Stimulated activated CD4-positive, alpha-beta T cell treated with anti-CD3 and anti-CD28 coated beads, Interleukin-1b, Interleukin-23, amount 100 ng/mL, for 48 hours (primary cell): Measurements from ENCODE around the gene GRN.
"Not testable (repeated sequence)": the region's sequence is repeated elsewhere in the genome, so short reads cannot be mapped to it uniquely, and the experiment has no call there.

ENCODE experiments used
- DNase-seq: peaks from one replicate; pipeline ENCODE4 v3.0.0-alpha.2; 2020

GRN gene

DNA sequence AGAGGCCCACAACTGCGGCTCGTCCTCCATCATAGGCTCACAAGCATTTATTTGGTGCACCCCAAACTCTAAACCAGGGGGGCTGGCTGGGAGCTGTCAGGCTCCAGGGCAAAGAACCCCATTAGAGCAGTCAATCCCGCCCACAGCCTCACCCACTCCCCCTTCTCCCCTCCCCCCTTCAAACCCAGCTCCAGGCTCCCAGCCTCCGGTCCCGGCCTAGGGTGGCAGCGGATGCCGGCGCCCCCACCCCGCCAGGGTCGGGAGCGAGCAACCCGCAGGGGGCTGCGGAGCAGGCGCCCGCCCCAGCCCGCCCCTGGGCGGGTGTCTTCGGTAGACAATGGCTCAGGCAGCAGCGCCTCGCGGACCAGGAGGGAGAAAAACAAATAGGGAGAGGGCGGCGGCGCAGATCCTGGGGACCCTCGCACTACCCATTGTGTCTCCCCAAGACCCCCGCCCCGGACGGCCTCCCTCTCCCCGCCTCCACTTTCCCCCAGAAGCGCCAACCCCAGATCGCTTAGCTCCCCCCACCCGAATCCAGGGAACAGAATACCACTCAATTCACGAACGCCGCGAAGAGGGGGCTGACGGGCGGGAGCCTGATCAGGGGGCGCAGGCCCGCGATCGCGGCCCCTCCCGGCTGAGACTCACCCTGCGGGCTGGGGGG, 18.0 kb downstream of the GRN start:
- DNase-seq, result no peak

DNA sequence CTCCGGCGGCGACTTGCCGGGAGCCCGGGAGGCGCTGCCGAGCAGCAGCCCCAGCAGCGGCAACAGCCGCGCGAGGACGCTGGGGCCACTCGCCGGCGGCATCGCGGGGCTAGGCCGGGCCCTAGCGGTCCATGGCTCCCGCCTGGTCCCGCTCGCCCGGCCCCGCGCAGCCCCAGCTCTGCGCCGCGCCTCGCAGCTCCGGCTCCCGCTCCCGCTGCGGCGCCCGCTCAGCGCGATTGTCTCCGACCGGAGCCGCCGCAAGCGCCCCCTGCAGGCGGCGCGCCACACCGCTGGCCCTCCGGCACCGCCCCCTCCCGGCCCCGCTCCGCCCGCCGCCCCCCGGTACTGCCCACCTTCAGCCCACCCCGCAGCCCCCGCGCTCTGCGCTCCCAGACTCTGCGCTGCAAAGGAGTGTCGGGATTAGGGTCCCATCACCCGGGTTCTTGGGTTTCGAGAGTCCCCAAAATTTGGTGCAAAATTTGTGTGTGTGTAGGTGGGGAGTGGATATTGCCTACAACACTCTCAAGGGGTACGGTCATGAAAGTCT, 18.6 kb downstream of the GRN start, which contains the start of gene FAM171A2:
FAM171A2 (minus strand) TSS at position 241 of the 547 bp plus-strand sequence; CDS start at position 102, 139 bp downstream.
- DNase-seq, result peak; percentile 49

- not testable (repeated sequence) for DNase-seq
Measured at GRCh38 chr17:44365051-44365450, 19.9 kb downstream of the GRN start.

GRCh38 chr17:44367231-44367979, 22.3 kb downstream of the GRN start:
- DNase-seq, result no peak

DNA sequence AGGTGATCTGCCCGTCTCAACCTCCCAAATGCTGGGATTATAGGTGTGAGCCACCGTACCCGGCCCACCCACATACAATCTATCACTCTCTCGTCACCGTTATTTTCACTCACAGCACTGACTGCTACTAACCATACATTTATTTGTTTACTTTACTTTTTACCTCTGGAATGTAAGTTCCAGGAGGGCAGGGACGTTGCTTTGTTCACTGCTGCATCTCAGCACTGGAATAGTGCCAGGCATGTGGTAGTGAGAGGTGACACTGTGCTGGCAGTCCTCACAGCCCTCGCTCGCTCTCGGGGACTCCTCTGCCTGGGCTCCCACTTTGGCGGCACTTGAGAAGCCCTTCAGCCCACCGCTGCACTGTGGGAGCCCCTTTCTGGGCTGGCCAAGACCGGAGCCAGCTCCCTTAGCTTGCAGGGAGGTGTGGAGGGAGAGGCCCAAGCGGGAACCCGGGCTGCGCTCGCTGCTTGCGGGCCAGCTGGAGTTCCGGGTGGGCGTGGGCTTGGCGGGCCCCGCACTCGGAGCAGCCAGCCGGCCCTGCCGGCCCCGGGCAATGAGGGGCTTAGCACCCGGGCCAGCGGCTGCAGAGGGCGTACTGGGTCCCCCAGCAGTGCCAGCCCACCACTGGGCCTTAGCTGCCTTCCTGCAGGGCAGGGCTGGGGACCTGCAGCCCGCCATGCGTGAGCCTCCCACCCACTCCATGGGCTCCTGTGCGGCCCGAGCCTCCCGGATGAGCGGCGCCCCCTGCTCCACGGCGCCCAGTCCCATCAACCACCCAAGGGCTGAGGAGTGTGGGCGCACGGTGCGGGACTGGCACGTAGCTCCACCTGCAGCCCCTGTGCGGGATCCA, 23.5 kb downstream of the GRN start:
- not testable (repeated sequence) for DNase-seq

DNA sequence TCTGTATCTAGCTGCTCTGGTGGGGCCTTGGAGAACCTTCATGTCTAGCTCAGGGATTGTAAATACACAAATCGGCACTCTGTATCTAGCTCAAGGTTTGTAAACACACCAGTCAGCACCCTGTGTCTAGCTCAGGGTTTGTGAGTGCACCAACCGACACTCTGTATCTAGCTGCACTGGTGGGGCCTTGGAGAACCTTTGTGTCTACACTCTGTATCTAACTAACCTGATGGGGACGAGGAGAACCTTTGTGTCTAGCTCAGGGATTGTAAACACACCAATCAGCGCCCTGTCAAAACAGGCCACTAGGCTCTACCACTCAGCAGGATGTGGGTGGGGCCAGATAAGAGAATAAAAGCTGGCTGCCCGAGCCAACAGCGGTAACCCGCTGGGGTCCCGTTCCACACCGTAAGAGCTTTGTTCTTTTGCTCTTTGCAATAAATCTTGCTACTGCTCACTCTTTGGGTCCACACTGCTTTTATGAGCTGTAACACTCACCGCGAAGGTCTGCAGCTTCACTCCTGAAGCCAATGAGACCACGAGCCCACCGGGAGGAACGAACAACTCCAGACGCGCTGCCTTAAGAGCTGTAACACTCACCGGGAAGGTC, 24.4 kb downstream of the GRN start:
- not testable (repeated sequence) for DNase-seq

- DNase-seq, result no peak
Measured at GRCh38 chr17:44372036-44372435, 26.9 kb downstream of the GRN start.

GRCh38 chr17:44374306-44375195, 29.4 kb downstream of the GRN start:
- no peak for DNase-seq

GRCh38 chr17:44375196-44376017, 30.3 kb downstream of the GRN start:
- DNase-seq, result no peak

DNA sequence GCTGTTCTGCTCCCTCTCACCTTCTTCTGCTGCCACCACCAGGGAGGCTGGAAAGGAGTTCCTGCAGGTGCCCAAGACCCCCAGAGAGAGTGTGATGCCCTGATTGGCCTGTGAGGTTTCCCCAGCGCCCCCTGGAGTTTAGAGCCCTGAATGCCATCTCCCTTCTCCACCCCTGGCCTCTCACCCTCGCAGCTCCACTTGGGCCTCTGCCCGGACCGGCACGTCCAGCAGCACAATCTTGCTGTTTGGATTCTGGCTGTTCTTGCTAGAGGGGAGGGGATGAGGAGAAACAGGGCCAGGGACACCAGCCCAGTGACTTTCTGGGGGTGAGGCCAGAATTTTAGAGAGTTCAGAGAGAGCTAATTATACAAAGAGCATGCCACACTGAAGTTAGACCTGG, 31.0 kb downstream of the GRN start:
- DNase-seq, result no peak

DNA sequence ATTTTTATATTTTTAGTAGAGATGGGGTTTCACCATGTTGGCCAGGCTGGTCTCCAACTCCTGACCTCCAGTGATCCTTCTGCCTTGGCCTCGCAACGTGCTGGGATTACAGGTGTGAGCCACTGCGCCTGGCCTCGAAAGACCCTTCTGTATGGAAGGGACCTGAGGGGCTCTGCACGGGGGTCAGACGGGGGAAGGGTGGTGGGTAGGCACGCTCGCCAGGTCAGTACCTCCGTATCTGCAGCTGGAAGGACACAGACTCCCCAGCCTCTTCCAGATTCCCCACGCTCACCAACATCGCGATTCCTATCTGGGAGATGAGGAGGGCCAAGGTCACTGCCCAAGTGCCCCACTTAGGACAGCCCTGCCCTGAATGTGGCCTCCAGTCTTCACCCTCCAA, 31.7 kb downstream of the GRN start:
- DNase-seq, result no peak

GRCh38 chr17:44378171-44378705, 33.1 kb downstream of the GRN start:
- no peak for DNase-seq

DNA sequence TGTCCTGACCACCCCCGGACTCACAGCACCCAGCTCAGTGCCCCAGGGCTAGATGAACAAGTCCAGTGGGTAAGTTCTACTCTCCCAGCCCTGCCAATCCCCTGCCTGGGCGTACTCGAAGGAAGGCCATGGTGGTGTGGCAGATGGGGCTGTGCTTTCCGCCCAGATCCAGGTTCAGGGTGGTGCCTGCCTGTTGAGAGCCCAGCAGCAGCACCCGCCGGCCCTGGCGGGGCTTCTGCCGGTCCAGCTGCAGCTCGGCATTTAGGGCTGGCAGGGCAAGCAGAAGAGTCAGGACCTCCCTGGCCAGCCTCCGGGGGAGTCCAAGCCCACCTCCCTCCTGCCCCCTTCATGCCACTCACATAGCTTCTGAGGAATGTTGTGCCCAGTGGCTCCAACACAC, 34.8 kb downstream of the GRN start:
- DNase-seq, result no peak

GRCh38 chr17:44380767-44381166, 35.7 kb downstream of the GRN start:
- DNase-seq, result no peak

- DNase-seq, result no peak
Measured at GRCh38 chr17:44381810-44382305, 36.8 kb downstream of the GRN start.

- DNase-seq, result no peak
Measured at GRCh38 chr17:44382917-44383316, 37.8 kb downstream of the GRN start.

DNA sequence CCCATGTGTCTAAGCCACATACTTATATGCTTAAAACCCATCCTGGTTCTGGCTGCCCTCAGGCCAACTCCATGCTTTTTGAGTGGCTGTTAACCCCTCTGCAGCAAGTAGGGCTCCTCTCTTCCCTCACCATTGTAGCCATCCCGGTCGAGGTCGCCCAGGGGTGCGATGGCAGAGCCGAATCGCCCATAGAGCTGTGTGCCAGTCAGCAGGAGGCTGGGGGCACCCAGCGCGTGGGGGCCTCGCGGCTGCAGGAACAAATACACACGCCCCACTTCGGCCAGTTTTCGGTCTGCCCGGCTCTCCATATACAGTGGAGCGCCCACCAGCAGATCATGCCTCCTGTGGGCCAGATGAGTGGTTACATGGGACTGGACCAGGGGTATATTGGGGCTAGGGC, 38.3 kb downstream of the GRN start:
- no peak for DNase-seq

GRCh38 chr17:44383861-44384260, 38.8 kb downstream of the GRN start:
- DNase-seq, result no peak

- no peak for DNase-seq
Measured at GRCh38 chr17:44384281-44384822, 39.2 kb downstream of the GRN start.

GRCh38 chr17:44384823-44385286, 39.8 kb downstream of the GRN start:
- DNase-seq, result no peak
